ENCODE data around the gene OBSCN.

The OBSCN gene

GRCh38 chr1:228381356-228381755, 173.5 kb downstream of the OBSCN start:
- no peak for DNase-seq (ENCODE audit: low read depth)

- no peak for DNase-seq (ENCODE audit: low read depth)
Observed at GRCh38 chr1:228383773-228384172, 175.9 kb downstream of the OBSCN start.

- DNase-seq (ENCODE audit: low read depth): no peak
Observed at GRCh38 chr1:228385232-228385631, 177.4 kb downstream of the OBSCN start.

GRCh38 chr1:228387321-228387720, 179.5 kb downstream of the OBSCN start:
- DNase-seq (ENCODE audit: low read depth): no peak

GRCh38 chr1:228390649-228391048, 182.8 kb downstream of the OBSCN start:
- no peak for DNase-seq (ENCODE audit: low read depth)

- DNase-seq (ENCODE audit: low read depth): no peak
Observed at GRCh38 chr1:228391411-228392020, 183.7 kb downstream of the OBSCN start.

- no peak for DNase-seq (ENCODE audit: low read depth)
Observed at GRCh38 chr1:228392111-228392936, 184.5 kb downstream of the OBSCN start.

- DNase-seq (ENCODE audit: low read depth): no peak
Observed at GRCh38 chr1:228393268-228393701, 185.4 kb downstream of the OBSCN start.

- DNase-seq (ENCODE audit: low read depth): no peak
Observed at GRCh38 chr1:228393811-228394570, 186.1 kb downstream of the OBSCN start.

GRCh38 chr1:228394571-228395394, 186.9 kb downstream of the OBSCN start:
- DNase-seq (ENCODE audit: low read depth): no peak

- DNase-seq (ENCODE audit: low read depth): no peak
Observed at GRCh38 chr1:228396770-228397662, 189.2 kb downstream of the OBSCN start.

- no peak for DNase-seq (ENCODE audit: low read depth)
Observed at GRCh38 chr1:228397966-228398365, 190.1 kb downstream of the OBSCN start.

- DNase-seq (ENCODE audit: low read depth): no peak
Observed at GRCh38 chr1:228398741-228399461, 191.1 kb downstream of the OBSCN start.

- DNase-seq (ENCODE audit: low read depth): no peak
Observed at GRCh38 chr1:228399531-228400236, 191.8 kb downstream of the OBSCN start.

- no peak for DNase-seq (ENCODE audit: low read depth)
Observed at GRCh38 chr1:228400237-228400651, 192.4 kb downstream of the OBSCN start.

- no peak for DNase-seq (ENCODE audit: low read depth)
Observed at GRCh38 chr1:228400692-228401454, 193.0 kb downstream of the OBSCN start.

GRCh38 chr1:228401782-228402640, 194.2 kb downstream of the OBSCN start:
- DNase-seq (ENCODE audit: low read depth): no peak

- DNase-seq (ENCODE audit: low read depth): no peak
Observed at GRCh38 chr1:228402641-228403025, 194.8 kb downstream of the OBSCN start.

Measured in activated T-cell treated with anti-CD3 and anti-CD28 coated beads for 1 hour (primary cell).